RWPE2 (cell line): ENCODE measurements around the gene MXRA7.

ENCODE experiments used
- ATAC-seq: fragments of 200-7000 bp; cut with Tn5 transposase; 3 replicates; pipeline ENCODE4 v1.9.1; 2021; ENCODE audit warnings: low read depth
- DNase-seq: peaks from one replicate; pipeline ENCODE4 v3.0.0-alpha.2; 2020; ENCODE audit warnings: low spot score
- H3K27ac ChIP-seq: fragments of 450-650 bp; 2 replicates; pipeline ENCODE4 v1.5.1; 2017; ENCODE audit warnings: mild to moderate bottlenecking; ENCODE audit not compliant: poor library complexity, severe bottlenecking
- H3K27me3 ChIP-seq: fragments of 250-450 bp; sonication (Bioruptor Pico); 2 replicates; pipeline ENCODE4 v1.5.1; 2021; ENCODE audit warnings: mild to moderate bottlenecking, moderate library complexity; ENCODE audit not compliant: insufficient read depth, poor library complexity, severe bottlenecking
- H3K36me3 ChIP-seq: fragments of 250-450 bp; sonication (Bioruptor Pico); 2 replicates; pipeline ENCODE4 v1.5.1; 2020; ENCODE audit warnings: low read depth, mild to moderate bottlenecking, moderate library complexity
- H3K4me1 ChIP-seq: fragments of 250-450 bp; sonication (Bioruptor Pico); 2 replicates; pipeline ENCODE4 v1.5.1; 2021; ENCODE audit warnings: mild to moderate bottlenecking, moderate library complexity; ENCODE audit not compliant: insufficient read depth, poor library complexity, severe bottlenecking
- H3K4me3 ChIP-seq: fragments of 250-450 bp; sonication (Bioruptor Pico); 2 replicates; pipeline ENCODE4 v1.5.1; 2021; ENCODE audit warnings: mild to moderate bottlenecking, moderate library complexity; ENCODE audit not compliant: severe bottlenecking
- H3K9me3 ChIP-seq: fragments of 250-450 bp; sonication (Bioruptor Pico); 2 replicates; pipeline ENCODE4 v1.5.1; 2021; ENCODE audit warnings: mild to moderate bottlenecking, moderate library complexity; ENCODE audit not compliant: severe bottlenecking
- CTCF ChIP-seq: fragments of 450-650 bp; IDR thresholded peaks from one replicate; pipeline ENCODE4 v1.5.1; 2017; ENCODE audit warnings: mild to moderate bottlenecking, moderate library complexity; ENCODE audit not compliant: poor library complexity, severe bottlenecking

Gene MXRA7

GRCh38 chr17:76635659-76636360 is 75.0 kb downstream of the MXRA7 start:
- no peak for DNase-seq
- Histone ChIP-seq H3K4me1 (peaks cover 11% of the 10 kb centered on the region), H3K9me3 (no peaks in the 10 kb centered on the region), H3K27ac (no peak overlapping the region), H3K4me3 (no peak overlapping the region), H3K27me3 (no peaks in the 10 kb centered on the region), H3K36me3 (no peaks in the 10 kb centered on the region)
- ATAC-seq = no peak
- no peak for TF ChIP-seq CTCF

- H3K4me1 ChIP-seq = peaks cover 9% of the 10 kb centered on the region
- no peak for TF ChIP-seq CTCF
- no peak overlapping the region for H3K27ac ChIP-seq
- no peak overlapping the region for H3K4me3 ChIP-seq
- H3K36me3 ChIP-seq = no peaks in the 10 kb centered on the region
- H3K27me3 ChIP-seq = no peaks in the 10 kb centered on the region
- ATAC-seq = no peak
- no peak for DNase-seq
- no peaks in the 10 kb centered on the region for H3K9me3 ChIP-seq
Observed at GRCh38 chr17:76635039-76635438, 75.7 kb downstream of the MXRA7 start.

- no peaks in the 10 kb centered on the region for H3K9me3 ChIP-seq
- ATAC-seq (no peak), DNase-seq (no peak)
- peaks cover 9% of the 10 kb centered on the region for H3K4me1 ChIP-seq
- H3K27me3 ChIP-seq = no peaks in the 10 kb centered on the region
- H3K36me3 ChIP-seq = no peaks in the 10 kb centered on the region
- no peak for TF ChIP-seq CTCF
- no peak overlapping the region for H3K4me3 ChIP-seq
- no peak overlapping the region for H3K27ac ChIP-seq
Observed at GRCh38 chr17:76633628-76634328, 77.0 kb downstream of the MXRA7 start.

DNA sequence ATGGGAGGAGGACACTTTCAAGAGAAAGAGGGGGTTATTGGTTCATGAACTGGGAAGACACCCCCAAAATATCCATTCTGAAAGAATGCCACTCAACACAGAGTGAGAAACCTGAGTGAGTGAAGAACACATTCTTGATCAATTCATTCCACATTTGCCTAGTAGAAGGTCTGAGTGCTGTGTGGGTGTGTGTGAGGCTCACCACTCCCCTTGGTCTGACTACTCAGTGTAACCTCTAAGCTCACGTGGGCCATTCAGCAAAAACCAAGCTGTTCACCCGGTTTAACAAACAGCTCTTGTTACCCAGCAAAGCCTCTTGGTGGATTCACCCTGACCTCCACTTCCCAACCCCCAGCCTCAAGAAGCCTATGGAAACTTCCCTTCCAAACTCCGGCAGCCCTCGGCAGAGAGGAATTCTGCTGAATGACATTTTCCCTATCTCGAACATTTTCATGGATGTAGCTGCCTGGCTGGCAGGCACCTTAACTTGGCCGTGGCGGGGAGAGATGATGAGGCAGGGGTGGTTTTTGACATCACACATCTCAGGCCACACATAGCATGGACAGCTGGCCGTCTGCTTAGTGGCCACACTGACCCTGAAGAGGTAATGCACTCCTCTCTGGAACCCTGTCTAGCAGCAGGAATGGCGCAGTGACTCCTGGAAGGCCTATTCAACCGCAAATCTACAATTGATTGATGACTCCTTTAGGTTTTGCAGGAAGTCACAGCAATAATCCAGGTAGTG is 78.8 kb downstream of the MXRA7 start:
- no peak overlapping the region for H3K4me3 ChIP-seq
- DNase-seq = no peak
- H3K27me3 ChIP-seq = no peaks in the 10 kb centered on the region
- ATAC-seq = peak; percentile 86
- no peak for TF ChIP-seq CTCF
- no peak overlapping the region for H3K27ac ChIP-seq
- H3K4me1 ChIP-seq = peaks cover 9% of the 10 kb centered on the region
- no peaks in the 10 kb centered on the region for H3K9me3 ChIP-seq
- H3K36me3 ChIP-seq = no peaks in the 10 kb centered on the region
